ENCODE measurements around the gene PTPRD. TPM values are rescaled to one million over a fixed set of nuclear protein-coding genes. Genes with fewer than 3 reads are reported as not detected.

The PTPRD gene
- total RNA-seq, 4 donors from 2014 or later: 85.8 to 169 (median 135) TPM

DNA sequence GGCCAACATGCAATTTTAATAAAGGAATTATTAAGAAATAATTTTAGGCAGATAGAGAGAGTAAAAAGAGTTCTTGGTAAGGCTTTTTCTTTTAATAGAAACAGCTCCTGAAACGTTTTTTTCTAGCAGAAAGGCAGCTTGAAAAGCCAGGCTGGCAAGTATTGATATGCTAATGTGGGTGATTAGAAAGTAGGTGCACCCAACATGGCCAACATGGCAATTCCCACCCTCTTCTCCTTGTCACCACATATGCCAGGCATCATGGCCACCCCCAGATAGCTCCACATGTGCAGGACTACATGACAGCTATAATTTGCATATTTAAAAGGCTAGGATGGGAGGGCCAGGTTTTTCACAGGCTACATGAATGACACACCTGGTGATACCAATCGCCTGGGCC, 615.2 kb downstream of the PTPRD start:
- no peak for TF ChIP-seq CTCF (IDR thresholded peaks at IDR 0.05)
- no peak for TF ChIP-seq POLR2A (IDR thresholded peaks at IDR 0.05)
- no peaks in the 10 kb centered on the region for H3K9me3 ChIP-seq
- H3K27me3 ChIP-seq: no peaks in the 10 kb centered on the region
- no peak for DNase-seq
- H3K4me3 ChIP-seq: no peak overlapping the region
- no peak overlapping the region for H3K27ac ChIP-seq
- H3K4me1 ChIP-seq: no peaks in the 10 kb centered on the region
- H3K36me3 ChIP-seq: no peaks in the 10 kb centered on the region

DNA sequence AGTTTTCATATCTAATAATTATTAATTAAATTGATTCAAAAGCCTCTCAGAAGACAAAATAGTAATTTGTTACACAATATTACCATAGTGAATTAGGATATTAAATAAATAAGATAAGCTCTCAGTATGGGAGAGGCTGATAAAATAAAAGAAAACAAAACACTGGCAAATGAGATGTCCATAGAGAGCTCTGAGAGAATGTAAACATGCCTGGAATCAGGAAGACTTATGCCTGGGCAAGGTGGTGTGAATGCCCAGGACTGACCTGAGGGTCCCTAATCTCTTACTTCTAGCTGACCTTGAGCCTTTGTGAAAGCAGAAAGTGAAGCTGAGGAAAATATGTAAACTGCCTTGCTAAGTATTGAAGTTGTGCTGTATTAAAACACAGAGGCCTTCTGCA, 616.5 kb downstream of the PTPRD start:
- TF ChIP-seq CTCF (IDR thresholded peaks at IDR 0.05) (no peak), POLR2A (IDR thresholded peaks at IDR 0.05) (no peak)
- H3K4me3 ChIP-seq: no peak overlapping the region
- H3K27ac ChIP-seq: no peak overlapping the region
- H3K4me1 ChIP-seq: no peaks in the 10 kb centered on the region
- H3K9me3 ChIP-seq: no peaks in the 10 kb centered on the region
- DNase-seq: no peak
- no peaks in the 10 kb centered on the region for H3K27me3 ChIP-seq
- H3K36me3 ChIP-seq: no peaks in the 10 kb centered on the region

GRCh38 chr9:9992936-9993335, 619.9 kb downstream of the PTPRD start:
- Histone ChIP-seq H3K4me1 (no peaks in the 10 kb centered on the region), H3K9me3 (no peaks in the 10 kb centered on the region), H3K4me3 (no peak overlapping the region), H3K36me3 (no peaks in the 10 kb centered on the region), H3K27ac (no peak overlapping the region), H3K27me3 (no peaks in the 10 kb centered on the region)
- no peak for DNase-seq
- no peak for TF ChIP-seq POLR2A (IDR thresholded peaks at IDR 0.05)
- TF ChIP-seq CTCF (IDR thresholded peaks at IDR 0.05): no peak

- DNase-seq: no peak
- H3K4me1 ChIP-seq: no peaks in the 10 kb centered on the region
- no peak overlapping the region for H3K4me3 ChIP-seq
- H3K27ac ChIP-seq: no peak overlapping the region
- no peaks in the 10 kb centered on the region for H3K27me3 ChIP-seq
- no peaks in the 10 kb centered on the region for H3K9me3 ChIP-seq
- H3K36me3 ChIP-seq: no peaks in the 10 kb centered on the region
- no peak for TF ChIP-seq CTCF (IDR thresholded peaks at IDR 0.05)
- TF ChIP-seq POLR2A (IDR thresholded peaks at IDR 0.05): no peak
Observed at GRCh38 chr9:9973062-9973461, 639.7 kb downstream of the PTPRD start.

GRCh38 chr9:9970514-9970913, 642.3 kb downstream of the PTPRD start:
- Histone ChIP-seq H3K36me3 (no peaks in the 10 kb centered on the region), H3K4me3 (no peak overlapping the region), H3K27ac (no peak overlapping the region), H3K9me3 (no peaks in the 10 kb centered on the region), H3K4me1 (no peaks in the 10 kb centered on the region), H3K27me3 (no peaks in the 10 kb centered on the region)
- TF ChIP-seq POLR2A (IDR thresholded peaks at IDR 0.05) (no peak), CTCF (IDR thresholded peaks at IDR 0.05) (no peak)
- DNase-seq: no peak

GRCh38 chr9:9963841-9964240, 649.0 kb downstream of the PTPRD start:
- Histone ChIP-seq H3K9me3 (no peaks in the 10 kb centered on the region), H3K4me3 (no peak overlapping the region), H3K27ac (no peak overlapping the region), H3K27me3 (no peaks in the 10 kb centered on the region), H3K36me3 (no peaks in the 10 kb centered on the region), H3K4me1 (no peaks in the 10 kb centered on the region)
- no peak for TF ChIP-seq POLR2A (IDR thresholded peaks at IDR 0.05)
- TF ChIP-seq CTCF (IDR thresholded peaks at IDR 0.05): no peak
- DNase-seq: no peak

All from Peyer's patch (tissue), 4 donors.